HCT116 (cell line): Measurements from ENCODE around the gene PHYHIPL. TPM values are rescaled to one million over a fixed set of nuclear protein-coding genes. Genes with fewer than 3 reads are reported as not detected.

ENCODE experiments used
- ATAC-seq: fragments of 200-7000 bp; cut with Tn5 transposase; 2 replicates; pipeline ENCODE4 v1.9.1; 2020; ENCODE audit warnings: mild to moderate bottlenecking, moderate library complexity
- BruUV-seq: library from RNA; stranded (reverse); fragments of 400-500 nt; replicated peaks from 2 replicates; lab custom pipeline; 2021; lab: Mats Ljungman, UMichigan
- CTCF ChIA-PET: fragments of 300-600 bp; sonication (Branson Sonifier 250); formaldehyde crosslinking; loops from one replicate; lab custom pipeline; 2021; ENCODE audit warnings: antibody characterized with exemption; lab: Charles Lee
- POLR2A ChIA-PET: fragments of 300-600, 350-600 bp; sonication (Branson Sonifier 250); formaldehyde crosslinking; loops from one replicate; lab custom pipeline; 2021; ENCODE audit warnings: antibody characterized with exemption; lab: Charles Lee
- RAD21 ChIA-PET, 2 experiments: fragments of 300-600 bp; sonication (Branson Sonifier 250); formaldehyde crosslinking; loops; one replicate each; lab custom pipeline; 2023; ENCODE audit warnings: low total read pairs in 2 of 2; ENCODE audit not compliant: uncharacterized antibody in 2 of 2, unreplicated experiment in 2 of 2, low non-redundant PET in 1 of 2; lab: Charles Lee
- DNase-seq: peaks from one replicate; pipeline ENCODE4 v3.0.0-alpha.2; 2010; ENCODE audit warnings: low read depth, low spot score
- H2AFZ ChIP-seq: fragments of 200-600 bp; shearing (Covaris generic), sonication (generic); 2 replicates; pipeline ENCODE4 v1.6.1; 2017; ENCODE audit warnings: low read depth, mixed run types, mixed read lengths, antibody characterized with exemption, low read length; ENCODE audit not compliant: poor library complexity, severe bottlenecking
- H3K27ac ChIP-seq: 2 replicates; pipeline ENCODE4 v1.5.1; 2012; ENCODE audit warnings: low read depth, low read length
- H3K27me3 ChIP-seq: fragments of 200-600 bp; sonication (generic); 2 replicates; pipeline ENCODE4 v1.6.1; 2016; ENCODE audit warnings: mixed run types, low read length, mixed read lengths; ENCODE audit not compliant: insufficient read depth
- H3K36me3 ChIP-seq, 2 experiments: fragments of 200-500 bp in 1 of 2; fragments of 200-600 bp in 1 of 2; sonication (Bioruptor generic) in 1 of 2; sonication (generic) in 1 of 2; 2 replicates each; pipeline versions ENCODE4 v1.5.1 to v1.6.1; 2014 to 2016; ENCODE audit warnings: low read length in 2 of 2, inconsistent platforms in 1 of 2, mixed read lengths in 1 of 2, mixed run types in 1 of 2; ENCODE audit not compliant: insufficient read depth in 2 of 2, control insufficient read depth in 1 of 2
- H3K4me1 ChIP-seq, 2 experiments: fragments of 200-600 bp in 1 of 2; sonication (generic) in 1 of 2; 2 replicates each; pipeline versions ENCODE4 v1.5.1 to v1.6.1; 2012 to 2017; ENCODE audit warnings: low read length in 2 of 2, inconsistent platforms in 1 of 2, mild to moderate bottlenecking in 1 of 2, mixed read lengths in 1 of 2, mixed run types in 1 of 2, moderate library complexity in 1 of 2; ENCODE audit not compliant: insufficient read depth in 2 of 2, control insufficient read depth in 1 of 2
- H3K4me2 ChIP-seq: fragments of 200-600 bp; sonication (generic); 2 replicates; pipeline ENCODE4 v1.6.1; 2017; ENCODE audit warnings: mixed run types, low read length, mixed read lengths
- H3K4me3 ChIP-seq, 2 experiments: fragments of 200-600 bp in 1 of 2; sonication (generic) in 1 of 2; replicated peaks in 1 of 2; 2 replicates each; pipeline ENCODE4 v1.5.1; 2011 to 2016; ENCODE audit warnings: low read length in 2 of 2, control low read depth in 1 of 2, low read depth in 1 of 2, mild to moderate bottlenecking in 1 of 2, mixed read lengths in 1 of 2, mixed run types in 1 of 2
- H3K79me2 ChIP-seq: fragments of 200-600 bp; sonication (generic); 2 replicates; pipeline ENCODE4 v1.6.1; 2017; ENCODE audit warnings: mild to moderate bottlenecking, mixed run types, low read length, moderate library complexity, mixed read lengths; ENCODE audit not compliant: insufficient read depth
- H3K9ac ChIP-seq: fragments of 200-600 bp; sonication (generic); 2 replicates; pipeline ENCODE4 v1.6.1; 2016; ENCODE audit warnings: low read length, mixed read lengths
- H3K9me2 ChIP-seq: fragments of 200-600 bp; sonication (generic), shearing (Covaris generic); 2 replicates; pipeline ENCODE4 v1.6.1; 2017; ENCODE audit warnings: mixed run types, mild to moderate bottlenecking, moderate library complexity; ENCODE audit not compliant: insufficient read depth
- H3K9me3 ChIP-seq, 2 experiments: fragments of 200-500 bp in 1 of 2; fragments of 200-600 bp in 1 of 2; sonication (Bioruptor generic) in 1 of 2; sonication (generic) in 1 of 2; 2 replicates each; pipeline ENCODE4 v1.6.1; 2014 to 2017; ENCODE audit warnings: low read length in 2 of 2, mixed read lengths in 2 of 2, inconsistent platforms in 1 of 2, low read depth in 1 of 2, mild to moderate bottlenecking in 1 of 2, mixed run types in 1 of 2, moderate library complexity in 1 of 2; ENCODE audit not compliant: control insufficient read depth in 1 of 2, insufficient read depth in 1 of 2
- H4K20me1 ChIP-seq: fragments of 200-600 bp; sonication (generic), shearing (Covaris generic); 2 replicates; pipeline ENCODE4 v1.6.1; 2017; ENCODE audit warnings: mixed run types, mild to moderate bottlenecking, moderate library complexity; ENCODE audit not compliant: insufficient read depth
- CEBPB ChIP-seq: IDR thresholded peaks from 2 replicates; pipeline ENCODE4 v1.6.1; 2012; ENCODE audit warnings: low read depth
- EGR1 ChIP-seq: IDR thresholded peaks from 2 replicates; pipeline ENCODE4 v1.6.1; 2012; ENCODE audit warnings: low read depth
- ELF1 ChIP-seq: IDR thresholded peaks from 2 replicates; pipeline ENCODE4 v1.6.1; 2012; ENCODE audit warnings: low read depth, borderline replicate concordance
- MAX ChIP-seq: IDR thresholded peaks from 2 replicates; pipeline ENCODE4 v1.6.1; 2012
- POLR2AphosphoS5 ChIP-seq: IDR thresholded peaks from 2 replicates; pipeline ENCODE4 v1.6.1; 2011; ENCODE audit warnings: mild to moderate bottlenecking, low read depth, low read length, moderate library complexity
- REST ChIP-seq: IDR thresholded peaks from 2 replicates; pipeline ENCODE4 v1.6.1; 2012; ENCODE audit warnings: low read depth
- SIN3A ChIP-seq: IDR thresholded peaks from 2 replicates; pipeline ENCODE4 v1.6.1; 2012; ENCODE audit warnings: low read depth
- SP1 ChIP-seq: IDR thresholded peaks from 2 replicates; pipeline ENCODE4 v1.6.1; 2012; ENCODE audit warnings: low read depth
- SRF ChIP-seq: IDR thresholded peaks from 2 replicates; pipeline ENCODE4 v1.6.1; 2012; ENCODE audit warnings: low read depth
- TCF7L2 ChIP-seq: IDR thresholded peaks from 2 replicates; pipeline ENCODE4 v1.7.0; 2011; ENCODE audit warnings: borderline replicate concordance, inconsistent platforms; ENCODE audit not compliant: insufficient read depth, insufficient read length; ENCODE audit errors: extremely low read depth
- YY1 ChIP-seq: IDR thresholded peaks from 2 replicates; pipeline ENCODE4 v1.6.1; 2011; ENCODE audit warnings: low read length, low read depth, moderate library complexity, mild to moderate bottlenecking; ENCODE audit not compliant: insufficient replicate concordance; ENCODE audit errors: extremely low read depth
- ZFX ChIP-seq: fragments of 450-650 bp; IDR thresholded peaks from 2 replicates; pipeline ENCODE4 v1.6.1; 2017
- intact Hi-C: fragments of 100-400 bp; cut with micrococcal nuclease; formaldehyde crosslinking; loops from 2 replicates; pipeline ENCODE4 v1.10.0; 2022
- total RNA-seq: library from RNA; stranded (reverse); gene quantifications from one replicate; pipeline ENCODE4 v1.2.1, GENCODE V29; 2021; ENCODE audit not compliant: unreplicated experiment

The PHYHIPL gene
- total RNA-seq, 1 experiment from 2014 or later: not detected

- H3K27me3 ChIP-seq: peaks cover 33% of the 10 kb centered on the region
- no peaks in the 10 kb centered on the region for H3K36me3 ChIP-seq
- H3K4me3 ChIP-seq: no peak overlapping the region
- CTCF ChIA-PET: no interaction called here
- no peak for DNase-seq
- no peak overlapping the region for H3K27ac ChIP-seq
- ATAC-seq: no peak
- H3K9me2 ChIP-seq: no peaks in the 10 kb centered on the region
- H3K4me1 ChIP-seq: no peaks in the 10 kb centered on the region
- POLR2A ChIA-PET: no interaction called here
- no peaks in the 10 kb centered on the region for H3K9me3 ChIP-seq
- BruUV-seq: no TSS peak
- RAD21 ChIA-PET: no interaction called here
- no peaks in the 10 kb centered on the region for H4K20me1 ChIP-seq
- no peak for TF ChIP-seq EGR1
- TF ChIP-seq ZFX: no peak
- TF ChIP-seq REST: no peak
- TF ChIP-seq SP1: no peak
- TF ChIP-seq YY1: no peak
- TF ChIP-seq POLR2AphosphoS5: no peak
- no peak for TF ChIP-seq CEBPB
- no peak for TF ChIP-seq TCF7L2
- no peak for TF ChIP-seq SIN3A
- TF ChIP-seq ELF1: no peak
- no peak for TF ChIP-seq MAX
- TF ChIP-seq SRF: no peak
- TF ChIP-seq, all 23 proteins: peak for 0
- Histone ChIP-seq H3K9ac (no peak overlapping the region), H3K79me2 (no peaks in the 10 kb centered on the region), H3K4me2 (no peak overlapping the region), H2AFZ (no peak overlapping the region)
- intact Hi-C loops: no loop called here
Measured at GRCh38 chr10:59252491-59252890, 76.0 kb downstream of the PHYHIPL start.
